ELR (cell line): ENCODE data around the gene TENM4.

Source experiments
- DNase-seq: peaks from one replicate; pipeline ENCODE4 v3.0.0-alpha.2; 2015; ENCODE audit warnings: low read depth

Gene TENM4

GRCh38 chr11:78656984-78657383, 783.8 kb downstream of the TENM4 start:
- no peak for DNase-seq

GRCh38 chr11:78656327-78656726, 784.5 kb downstream of the TENM4 start:
- no peak for DNase-seq

GRCh38 chr11:78655561-78655960, 785.3 kb downstream of the TENM4 start:
- no peak for DNase-seq

- no peak for DNase-seq
These were observed 786.0 kb downstream of the TENM4 start for GRCh38 chr11:78654866-78655265.

GRCh38 chr11:78654071-78654470, 786.8 kb downstream of the TENM4 start:
- no peak for DNase-seq

GRCh38 chr11:78653294-78653909, 787.4 kb downstream of the TENM4 start:
- DNase-seq = no peak

- DNase-seq = no peak
These were observed 788.0 kb downstream of the TENM4 start for GRCh38 chr11:78652843-78653239.

- DNase-seq = no peak
These were observed 788.6 kb downstream of the TENM4 start for GRCh38 chr11:78651923-78652842.

GRCh38 chr11:78651136-78651775, 789.6 kb downstream of the TENM4 start:
- no peak for DNase-seq

GRCh38 chr11:78649361-78650215, 791.2 kb downstream of the TENM4 start:
- no peak for DNase-seq

- no peak for DNase-seq
These were observed 792.6 kb downstream of the TENM4 start for GRCh38 chr11:78647986-78648875.

GRCh38 chr11:78647266-78647915, 793.4 kb downstream of the TENM4 start:
- no peak for DNase-seq

- peak; percentile 61 for DNase-seq
These were observed 794.2 kb downstream of the TENM4 start for GRCh38 chr11:78646564-78647185.

- peak; percentile 71 for DNase-seq
These were observed 795.3 kb downstream of the TENM4 start for GRCh38 chr11:78645226-78646202.

- DNase-seq = no peak
These were observed 797.2 kb downstream of the TENM4 start for GRCh38 chr11:78643676-78644056.

GRCh38 chr11:78642979-78643675, 797.7 kb downstream of the TENM4 start:
- DNase-seq = no peak

- DNase-seq = no peak
These were observed 799.3 kb downstream of the TENM4 start for GRCh38 chr11:78641541-78641940.
